Ishikawa (cell line): ENCODE results near the gene REG4.

ENCODE experiments used
- RAD21 ChIP-seq: IDR thresholded peaks from 2 replicates; pipeline ENCODE4 v1.6.1; 2012; ENCODE audit warnings: low read depth
- REST ChIP-seq: IDR thresholded peaks from 2 replicates; pipeline ENCODE4 v1.6.1; 2012; ENCODE audit warnings: low read depth, mild to moderate bottlenecking

- no peak for TF ChIP-seq REST
- no peak for TF ChIP-seq RAD21
Measured at GRCh38 chr1:119779869-119780356, 31.3 kb downstream of the REG4 start.
